Umbilical cord (tissue), 2 donors: ENCODE data around the gene ZNF443. TPM values are rescaled to one million over a fixed set of nuclear protein-coding genes. Genes with fewer than 3 reads are reported as not detected.
"Not testable (repeated sequence)": the region's sequence is repeated elsewhere in the genome, so short reads cannot be mapped to it uniquely, and the experiment has no call there.

Experiments
- DNase-seq: peaks from one replicate; pipeline ENCODE4 v3.0.0-alpha.2; 2015; ENCODE audit warnings: low spot score
- total RNA-seq: library from RNA; depleted of rRNA; stranded (reverse); fragments of >200 nt; gene quantifications from one replicate; pipeline ENCODE4 v1.2.3, GENCODE V29; 2014; ENCODE audit warnings: low replicate concordance; ENCODE audit not compliant: insufficient read depth

ZNF443 gene
- 9.1 TPM for total RNA-seq

- peak; percentile 99 for DNase-seq
These were observed at the start of gene ZNF443 for GRCh38 chr19:12440541-12441316. ZNF443 (minus strand) TSS chr19:12441021; CDS start chr19:12440914, 107 bp downstream.

DNA sequence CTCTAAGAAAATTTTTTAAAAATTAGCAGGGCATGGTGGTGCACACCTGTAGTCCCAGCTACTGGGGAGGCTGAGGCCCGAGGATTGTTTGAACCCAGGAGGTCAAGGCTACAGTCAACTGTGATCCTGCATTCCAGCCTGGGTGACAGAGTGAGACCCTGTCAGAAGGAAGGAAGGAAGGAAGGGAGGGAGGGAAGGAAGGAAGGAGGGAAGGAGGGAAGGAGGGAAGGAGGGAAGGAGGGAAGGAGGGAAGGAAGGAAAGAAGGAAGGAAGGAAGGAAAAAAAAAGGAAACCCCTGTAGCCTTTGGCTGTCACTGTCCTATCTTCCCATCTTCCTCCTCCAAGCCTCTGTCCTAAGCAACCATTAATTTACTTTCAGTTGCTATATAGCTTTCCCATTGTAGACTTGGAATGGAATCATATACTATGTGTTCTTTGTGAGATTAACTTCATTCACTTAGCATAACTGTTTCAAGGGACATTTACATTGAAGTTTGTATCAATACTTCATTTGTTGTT is 45.5 kb upstream of the ZNF443 start:
- DNase-seq, result not testable (repeated sequence)

GRCh38 chr19:12485571-12485970 is 44.8 kb upstream of the ZNF443 start:
- no peak for DNase-seq

DNA sequence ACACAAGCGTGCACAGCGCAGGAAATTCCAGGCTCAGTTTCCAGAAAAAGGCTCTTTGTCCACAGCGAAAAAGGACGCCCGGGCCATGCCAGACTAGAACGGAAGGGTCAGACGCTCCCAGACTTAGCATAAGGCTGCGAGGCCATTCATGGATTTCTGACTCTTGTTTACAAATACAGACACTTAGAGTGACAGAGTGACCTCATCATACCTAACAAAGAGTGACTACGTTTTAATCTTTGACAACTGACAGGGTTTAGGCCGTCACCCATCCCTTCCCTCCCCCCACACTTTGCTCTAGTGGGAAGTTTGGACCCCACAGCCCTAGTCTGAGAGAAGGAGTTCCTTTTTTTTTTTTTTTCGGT is 44.2 kb upstream of the ZNF443 start:
- DNase-seq, result no peak

DNA sequence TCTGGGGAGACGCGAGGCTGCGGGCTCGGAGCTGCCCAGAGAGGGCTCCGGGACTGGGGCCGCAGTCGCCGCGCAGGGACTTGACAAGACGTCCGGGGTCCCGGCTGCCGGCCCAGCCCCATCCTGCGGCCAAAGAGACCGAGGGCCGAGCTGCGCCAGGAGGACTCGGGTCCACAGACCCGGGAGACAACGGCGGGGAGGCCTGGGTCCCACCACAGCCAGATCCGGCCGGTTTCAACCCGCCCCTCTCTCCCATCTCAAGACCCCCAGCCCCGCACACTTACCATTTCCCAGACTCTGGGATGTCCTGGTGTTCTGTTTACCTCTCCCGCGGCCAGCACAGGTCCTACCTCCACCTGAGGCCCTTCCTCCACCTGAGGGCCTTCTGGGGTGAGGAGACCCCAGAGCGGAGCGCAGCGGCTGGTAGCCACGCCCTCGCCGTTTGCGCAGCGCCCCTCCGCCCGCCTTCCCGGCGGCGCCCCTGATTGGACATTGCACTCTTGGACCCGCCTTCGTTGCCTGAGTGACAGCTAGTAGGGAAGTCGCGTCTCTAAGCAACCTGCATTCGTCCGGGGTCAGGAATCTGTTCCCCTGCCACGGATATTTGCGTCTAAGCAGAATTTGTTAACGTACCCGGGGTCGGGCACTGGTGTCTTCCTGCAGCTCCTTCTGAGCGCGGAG is 43.7 kb upstream of the ZNF443 start, which contains the start of gene ZNF709:
Gene ZNF709 (minus strand): TSS at position 446 of the 681 bp plus-strand sequence. CDS start 159 bp downstream, at position 287.
- peak; percentile 97 for DNase-seq

DNA sequence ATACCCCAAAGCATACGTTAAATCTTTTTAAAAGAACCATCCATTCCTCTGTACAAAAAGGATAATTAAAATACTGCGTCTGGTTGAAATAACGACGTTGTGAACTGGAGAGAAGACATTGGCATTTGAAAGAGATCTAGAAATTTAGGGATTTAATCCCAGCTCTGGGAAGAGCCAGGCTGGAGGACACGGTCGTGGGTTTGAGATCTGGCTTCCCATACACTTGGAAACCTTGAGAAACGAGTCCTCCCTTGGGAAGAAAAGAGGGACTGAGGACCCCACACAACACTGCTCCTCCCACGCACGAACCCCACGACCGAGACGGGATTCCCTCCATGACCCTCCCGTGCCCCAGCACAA is 43.2 kb upstream of the ZNF443 start:
- DNase-seq, result no peak

DNA sequence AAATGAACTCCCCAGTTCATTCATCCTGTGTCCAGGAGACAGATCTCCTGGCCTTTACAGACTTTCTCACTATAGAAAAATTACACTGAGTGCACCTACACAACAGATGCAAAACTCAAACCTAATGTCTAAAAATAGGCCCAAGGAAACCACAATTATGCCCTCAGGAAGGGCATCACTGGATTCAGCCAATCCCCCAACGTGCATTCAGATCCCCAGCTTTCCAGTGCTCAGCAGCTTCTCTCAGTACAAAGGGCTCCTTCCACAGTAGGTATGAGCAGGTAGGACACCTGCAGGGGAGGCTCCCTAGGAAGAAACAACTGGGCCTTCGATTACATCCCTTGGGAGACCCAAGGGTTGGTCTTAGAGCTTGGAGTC is 41.7 kb upstream of the ZNF443 start:
- DNase-seq, result no peak

GRCh38 chr19:12481781-12482508 is 41.1 kb upstream of the ZNF443 start:
- DNase-seq, result no peak

DNA sequence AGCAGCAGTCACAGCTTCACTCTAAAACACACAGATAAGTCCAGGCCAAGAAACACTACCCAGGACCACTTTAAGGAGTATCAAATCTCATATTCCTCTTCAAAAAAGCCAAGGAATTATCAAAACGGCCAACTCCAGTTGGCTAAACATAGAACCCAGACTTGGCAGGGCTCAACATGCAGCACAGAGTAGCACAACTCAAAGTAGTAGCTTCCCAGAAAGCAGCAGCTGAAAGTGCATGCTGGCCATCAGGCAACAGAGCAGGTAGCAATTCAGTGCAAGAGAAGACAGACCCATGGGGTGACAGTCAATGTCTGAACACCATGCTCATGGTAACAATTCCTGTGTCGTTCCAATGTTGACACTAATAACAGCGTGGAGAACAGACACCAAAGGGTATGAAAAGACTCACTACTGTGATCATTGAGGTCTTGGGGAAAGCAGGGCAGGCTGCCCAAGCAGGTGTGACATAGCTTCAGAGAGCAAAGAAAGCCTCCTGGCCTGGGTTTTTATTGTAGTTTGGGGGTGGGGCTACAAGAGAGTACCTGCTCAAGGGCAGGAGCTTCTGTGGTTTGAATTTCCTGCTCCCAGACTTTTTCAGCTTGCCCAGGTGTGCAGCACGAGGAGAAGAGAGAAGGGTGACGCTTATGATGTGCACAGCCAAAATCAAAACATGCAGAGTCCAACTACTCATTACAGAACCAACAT is 37.6 kb upstream of the ZNF443 start:
- no peak for DNase-seq

DNA sequence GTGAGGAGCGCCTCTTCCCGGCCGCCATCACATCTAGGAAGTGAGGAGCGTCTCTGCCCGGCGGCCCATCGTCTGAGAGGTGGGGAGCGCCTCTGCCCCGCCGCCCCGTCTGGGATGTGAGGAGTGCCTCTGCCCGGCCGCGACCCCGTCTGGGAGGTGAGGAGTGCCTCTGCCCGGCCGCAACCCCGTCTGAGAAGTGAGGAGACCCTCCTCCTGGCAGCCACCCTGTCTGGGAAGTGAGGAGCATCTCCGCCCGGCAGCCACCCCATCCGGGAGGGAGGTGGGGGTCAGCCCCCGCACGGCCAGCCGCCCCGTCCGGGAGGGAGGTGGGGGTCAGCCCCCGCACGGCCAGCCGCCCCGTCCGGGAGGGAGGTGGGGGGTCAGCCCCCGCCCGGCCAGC is 26.8 kb upstream of the ZNF443 start:
- DNase-seq, result not testable (repeated sequence)

GRCh38 chr19:12465211-12465610 is 24.4 kb upstream of the ZNF443 start:
- DNase-seq, result no peak

- DNase-seq, result no peak
These were observed 23.9 kb upstream of the ZNF443 start for GRCh38 chr19:12464769-12465168.

GRCh38 chr19:12464139-12464538 is 23.3 kb upstream of the ZNF443 start:
- DNase-seq, result not testable (repeated sequence)

DNA sequence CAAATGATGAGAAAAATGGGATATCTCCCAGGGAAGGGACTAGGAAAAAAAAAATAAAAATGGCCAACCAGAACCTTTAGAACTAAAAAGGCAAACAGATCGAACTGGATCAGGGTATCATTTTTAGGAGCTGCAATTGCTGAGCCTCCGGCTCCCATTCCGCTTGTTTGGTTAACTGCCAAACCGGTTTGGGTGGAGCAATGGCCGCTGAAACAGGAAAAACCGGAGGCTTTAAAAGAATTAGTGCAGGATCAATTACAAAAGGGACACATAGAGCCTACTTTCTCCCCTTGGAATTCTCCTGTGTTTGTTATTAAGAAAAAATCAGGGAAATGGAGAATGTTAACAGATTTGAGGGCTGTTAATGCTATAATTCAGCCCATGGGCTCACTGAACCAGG is 12.7 kb upstream of the ZNF443 start:
- DNase-seq, result peak; percentile 13

- no peak for DNase-seq
These were observed 10.0 kb upstream of the ZNF443 start for GRCh38 chr19:12450844-12451243.

DNA sequence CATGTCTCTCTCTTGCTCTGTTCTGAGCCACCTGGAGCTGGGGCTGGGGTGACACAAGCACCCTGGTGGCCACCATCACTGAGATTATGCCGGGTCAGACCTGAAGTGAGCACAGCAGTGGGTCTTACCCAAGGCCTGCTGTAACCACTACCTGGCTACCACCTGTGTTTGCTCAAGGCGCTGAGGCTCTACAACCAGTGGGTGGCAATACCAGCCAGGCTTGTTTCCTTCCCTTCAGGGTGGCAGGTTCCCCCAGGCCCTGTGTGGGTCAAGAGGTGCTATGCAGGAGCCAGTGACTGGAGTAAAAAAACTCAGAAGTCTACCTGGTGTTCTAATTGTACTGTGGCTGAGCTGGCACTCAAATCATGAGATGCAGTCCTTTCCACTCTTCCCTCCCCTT is 8.0 kb upstream of the ZNF443 start:
- DNase-seq, result no peak

DNA sequence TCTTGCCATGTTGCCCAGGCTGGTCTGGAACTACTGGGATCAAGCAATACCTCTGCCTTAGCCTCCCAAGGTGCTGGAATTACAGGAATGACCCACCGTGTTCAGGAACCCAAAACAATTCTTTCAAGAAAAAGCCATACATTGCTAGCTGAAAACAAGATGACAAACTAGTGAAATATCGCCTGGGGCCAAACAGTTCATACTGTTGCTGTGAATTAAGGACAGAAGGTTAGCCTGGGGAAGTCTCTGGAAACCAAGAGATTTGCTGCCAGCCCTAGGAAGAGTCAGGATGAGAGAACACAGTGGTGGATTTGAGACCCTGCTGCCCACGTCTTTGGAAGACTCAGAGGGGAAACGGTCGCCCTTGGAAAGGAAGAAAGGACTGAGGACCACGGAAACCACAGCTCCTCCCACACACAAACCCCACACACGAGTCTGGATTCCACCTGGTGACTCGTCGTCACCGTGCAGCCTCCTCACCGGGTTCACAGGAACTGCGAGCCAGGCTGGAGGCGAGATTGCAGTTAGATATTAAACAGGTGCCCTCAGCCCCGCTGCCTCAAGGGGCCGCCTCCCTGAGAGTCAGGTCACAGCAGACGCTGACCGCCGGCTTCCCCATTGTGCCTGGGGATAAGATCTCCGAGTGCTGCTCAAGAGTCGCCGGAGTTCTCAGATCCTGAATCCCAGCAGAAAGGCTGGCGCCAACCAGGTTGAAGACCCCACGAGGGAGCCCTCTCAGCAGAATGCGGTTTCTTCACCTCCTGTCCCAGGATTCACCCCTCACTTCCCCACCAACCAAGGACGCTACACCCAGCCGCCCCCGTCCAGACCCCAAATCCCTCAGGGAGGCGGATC is 908 bp downstream of the ZNF443 start:
- DNase-seq, result peak; percentile 2

- DNase-seq, result not testable (repeated sequence)
These were observed 10.0 kb downstream of the ZNF443 start for GRCh38 chr19:12430726-12431299.

- DNase-seq, result no peak
These were observed 14.9 kb downstream of the ZNF443 start for GRCh38 chr19:12425888-12426274.

DNA sequence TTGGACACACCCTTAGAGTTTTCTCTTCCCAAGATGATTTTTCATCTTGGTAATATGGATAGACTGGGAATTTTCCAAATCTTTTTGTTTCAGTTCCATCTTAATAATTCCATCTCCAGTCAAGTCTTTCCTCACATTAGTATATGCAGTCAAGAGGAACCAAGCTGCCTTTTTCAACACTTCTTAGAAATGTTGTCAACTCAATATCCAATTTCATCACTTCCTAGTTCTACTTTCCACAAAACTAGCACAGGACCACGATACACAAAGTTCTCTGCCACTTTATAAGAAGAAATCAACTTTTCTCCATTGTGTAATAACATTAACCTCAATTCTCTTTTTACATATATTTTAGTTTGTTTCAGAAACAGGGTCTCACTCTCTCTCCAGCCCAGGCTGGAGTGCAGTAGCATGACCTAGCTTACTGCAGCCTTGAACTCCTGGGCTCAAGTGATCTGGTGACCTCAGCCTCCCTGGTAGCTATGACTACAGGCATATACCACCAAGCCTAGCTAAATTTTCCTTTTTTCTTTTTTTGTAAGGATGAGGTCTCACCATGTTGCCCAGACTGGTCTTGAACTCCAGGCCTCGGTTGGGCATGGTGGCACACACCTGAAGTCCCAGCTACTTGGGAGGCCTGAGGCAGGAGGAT is 15.5 kb downstream of the ZNF443 start:
- no peak for DNase-seq
